GM23338 (cell line): Measurements from ENCODE around the gene DESI2. TPM values are rescaled to one million over a fixed set of nuclear protein-coding genes. Genes with fewer than 3 reads are reported as not detected.
A peak's percentile ranks its signal among the peaks of the same experiment; 100 is the strongest.

Experiments used
- ATAC-seq: fragments of 200-7000 bp; cut with Tn5 transposase; 3 replicates; pipeline ENCODE4 v1.9.1; 2020
- DNase-seq: peaks from one replicate; pipeline ENCODE4 v3.0.0-alpha.2; 2015; ENCODE audit warnings: low spot score
- H2AFZ ChIP-seq: fragments of 200-600 bp; sonication (generic); 2 replicates; pipeline ENCODE4 v1.8.0; 2016; ENCODE audit warnings: antibody characterized with exemption, mild to moderate bottlenecking, moderate library complexity
- H3F3A ChIP-seq: fragments of 200-600 bp; sonication (generic); replicated peaks from 2 replicates; pipeline ENCODE4 v1.8.0; 2017; ENCODE audit warnings: antibody characterized with exemption, mixed run types, low read depth
- H3K27ac ChIP-seq: fragments of 200-600 bp; sonication (generic); 2 replicates; pipeline ENCODE4 v1.6.1; 2016; ENCODE audit warnings: low read depth
- H3K27me3 ChIP-seq: fragments of 200-600 bp; sonication (generic); 2 replicates; pipeline ENCODE4 v1.8.0; 2016; ENCODE audit warnings: mild to moderate bottlenecking, mixed run types, moderate library complexity; ENCODE audit not compliant: insufficient read depth
- H3K36me3 ChIP-seq: fragments of 200-600 bp; sonication (generic); 2 replicates; pipeline ENCODE4 v1.8.0; 2016; ENCODE audit warnings: mild to moderate bottlenecking; ENCODE audit not compliant: insufficient read depth
- H3K4me1 ChIP-seq: fragments of 200-600 bp; sonication (generic); 2 replicates; pipeline ENCODE4 v1.8.0; 2016; ENCODE audit warnings: mild to moderate bottlenecking, moderate library complexity; ENCODE audit not compliant: insufficient read depth
- H3K4me2 ChIP-seq: fragments of 200-600 bp; sonication (generic); 2 replicates; pipeline ENCODE4 v1.7.1; 2017; ENCODE audit warnings: mixed run types
- H3K4me3 ChIP-seq: fragments of 200-600 bp; sonication (generic); 2 replicates; pipeline ENCODE4 v1.6.1; 2016; ENCODE audit warnings: mixed run types
- H3K79me2 ChIP-seq: fragments of 200-600 bp; sonication (generic); replicated peaks from 2 replicates; pipeline ENCODE4 v1.8.0; 2017; ENCODE audit warnings: mild to moderate bottlenecking; ENCODE audit not compliant: insufficient read depth
- H3K9me2 ChIP-seq: fragments of 200-600 bp; sonication (generic); 2 replicates; pipeline ENCODE4 v1.8.0; 2017; ENCODE audit not compliant: insufficient read depth
- H4K20me1 ChIP-seq: fragments of 200-600 bp; sonication (generic); replicated peaks from 2 replicates; pipeline ENCODE4 v1.8.0; 2017; ENCODE audit warnings: mild to moderate bottlenecking; ENCODE audit not compliant: insufficient read depth
- H3K27ac Mint-ChIP-seq: 2 replicates; pipeline ENCODE4 v1.8.0; 2020; ENCODE audit warnings: inconsistent platforms, mild to moderate bottlenecking, moderate library complexity, mixed read lengths
- H3K27me3 Mint-ChIP-seq: 3 replicates; pipeline ENCODE4 v1.8.0; 2022; ENCODE audit warnings: low read depth, mild to moderate bottlenecking, moderate library complexity, mixed read lengths, inconsistent platforms; ENCODE audit not compliant: insufficient read depth, poor library complexity
- H3K36me3 Mint-ChIP-seq: 3 replicates; pipeline ENCODE4 v1.8.0; 2021; ENCODE audit warnings: low read depth, mild to moderate bottlenecking, inconsistent platforms, moderate library complexity, mixed read lengths
- H3K4me1 Mint-ChIP-seq: 3 replicates; pipeline ENCODE4 v1.8.0; 2020; ENCODE audit warnings: mild to moderate bottlenecking, inconsistent platforms, mixed read lengths
- H3K4me3 Mint-ChIP-seq: 3 replicates; pipeline ENCODE4 v1.8.0; 2021; ENCODE audit warnings: moderate library complexity, mild to moderate bottlenecking, inconsistent platforms, mixed read lengths
- H3K9me3 Mint-ChIP-seq: 3 replicates; pipeline ENCODE4 v1.8.0; 2020; ENCODE audit warnings: moderate library complexity, mild to moderate bottlenecking, inconsistent platforms, mixed read lengths
- EZH2phosphoT487 ChIP-seq: fragments of 200-600 bp; sonication (generic); IDR thresholded peaks from one replicate; pipeline ENCODE4 v1.8.1; 2018; ENCODE audit warnings: antibody characterized with exemption; ENCODE audit not compliant: unreplicated experiment
- STAT1 ChIP-seq: IDR thresholded peaks from one replicate; pipeline ENCODE4 v1.6.1; 2016; ENCODE audit warnings: antibody characterized with exemption; ENCODE audit not compliant: unreplicated experiment
- ZNF114 ChIP-seq: fragments of 250-450 bp; sonication (Bioruptor Pico); IDR thresholded peaks from 2 replicates; pipeline ENCODE4 v1.5.0; 2020; ENCODE audit warnings: mild to moderate bottlenecking, moderate library complexity
- polyA plus RNA-seq: library from polyadenylated mRNA; unstranded; fragments of >200 nt; fragmentation: Nextera tagmentation; extraction: Ambion mirVana; gene quantifications from 2 replicates; pipeline ENCODE4 v1.2.1, GENCODE V29; 2016
- total RNA-seq: library from RNA; depleted of rRNA; stranded (reverse); fragments of >200 nt; shearing (Covaris generic); gene quantifications from 2 replicates; pipeline ENCODE4 v1.2.3, GENCODE V29; 2014
- TF ChIP-seq, protein P1 (sequence below): IDR thresholded peaks from 2 replicates; pipeline ENCODE4 v1.6.1; 2016; ENCODE audit warnings: antibody characterized with exemption
- TF ChIP-seq, protein P2 (sequence below): fragments of 250-450 bp; sonication (Bioruptor Pico); IDR thresholded peaks from 2 replicates; pipeline ENCODE4 v1.5.0; 2020; ENCODE audit warnings: mild to moderate bottlenecking, moderate library complexity

Gene DESI2
- total and polyA plus RNA-seq, 2 experiments from 2014 or later = 145 TPM

DNA sequence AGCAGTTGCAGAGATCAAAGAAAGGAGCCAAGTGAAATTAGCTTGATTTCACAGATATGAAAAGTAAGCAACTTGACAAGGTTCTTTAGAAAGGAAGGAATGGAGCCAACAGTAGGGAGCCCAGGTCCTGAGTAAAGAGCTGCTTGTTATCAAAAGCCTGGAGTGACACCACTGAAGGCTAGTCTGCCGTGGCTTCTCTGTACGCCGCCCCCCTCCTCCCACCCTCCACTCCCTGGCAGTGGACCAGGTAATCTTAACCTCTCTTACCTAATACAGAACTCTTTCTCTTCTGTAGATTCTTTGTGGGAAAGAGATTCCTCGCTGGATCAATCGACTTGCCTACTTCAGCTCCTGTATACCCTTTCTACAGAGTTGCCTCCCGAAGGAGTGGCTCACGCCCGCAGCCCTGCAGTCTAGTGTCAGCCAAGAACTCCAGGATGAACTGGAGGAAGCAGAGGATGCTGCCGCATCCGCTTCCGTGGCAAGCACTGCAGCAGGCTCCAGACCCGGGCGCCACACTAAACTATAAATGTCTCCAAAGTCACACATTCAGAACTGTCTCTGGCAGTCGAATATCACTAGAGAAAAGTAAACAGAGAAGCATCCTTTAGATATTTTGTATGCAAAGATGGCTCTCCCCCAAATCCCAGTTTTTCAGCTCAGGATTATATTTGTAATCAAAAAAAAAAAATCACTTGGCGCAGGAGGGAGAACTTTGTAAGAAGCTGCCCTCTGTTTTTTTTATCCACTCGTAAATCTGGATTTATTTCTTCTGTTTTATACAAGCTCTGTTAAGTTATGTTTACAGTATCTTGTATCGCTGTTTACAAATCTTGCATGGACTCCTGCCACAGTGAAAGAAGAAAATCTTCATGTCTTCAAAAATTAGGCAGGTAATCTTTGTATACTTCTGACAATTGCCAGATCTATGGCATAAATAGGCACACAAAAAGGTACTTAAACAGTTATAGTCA is 52.6 kb downstream of the DESI2 start:
- ATAC-seq (peak; percentile 29; the same call in 1 of the 3 replicates), DNase-seq (no peak)
- no peak overlapping the region for H3K4me3 ChIP-seq
- H3K79me2 ChIP-seq = no peaks in the 10 kb centered on the region
- H2AFZ ChIP-seq = no peak overlapping the region
- TF ChIP-seq, protein P1, sequence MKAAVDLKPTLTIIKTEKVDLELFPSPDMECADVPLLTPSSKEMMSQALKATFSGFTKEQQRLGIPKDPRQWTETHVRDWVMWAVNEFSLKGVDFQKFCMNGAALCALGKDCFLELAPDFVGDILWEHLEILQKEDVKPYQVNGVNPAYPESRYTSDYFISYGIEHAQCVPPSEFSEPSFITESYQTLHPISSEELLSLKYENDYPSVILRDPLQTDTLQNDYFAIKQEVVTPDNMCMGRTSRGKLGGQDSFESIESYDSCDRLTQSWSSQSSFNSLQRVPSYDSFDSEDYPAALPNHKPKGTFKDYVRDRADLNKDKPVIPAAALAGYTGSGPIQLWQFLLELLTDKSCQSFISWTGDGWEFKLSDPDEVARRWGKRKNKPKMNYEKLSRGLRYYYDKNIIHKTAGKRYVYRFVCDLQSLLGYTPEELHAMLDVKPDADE = no peak
- TF ChIP-seq, protein P2, sequence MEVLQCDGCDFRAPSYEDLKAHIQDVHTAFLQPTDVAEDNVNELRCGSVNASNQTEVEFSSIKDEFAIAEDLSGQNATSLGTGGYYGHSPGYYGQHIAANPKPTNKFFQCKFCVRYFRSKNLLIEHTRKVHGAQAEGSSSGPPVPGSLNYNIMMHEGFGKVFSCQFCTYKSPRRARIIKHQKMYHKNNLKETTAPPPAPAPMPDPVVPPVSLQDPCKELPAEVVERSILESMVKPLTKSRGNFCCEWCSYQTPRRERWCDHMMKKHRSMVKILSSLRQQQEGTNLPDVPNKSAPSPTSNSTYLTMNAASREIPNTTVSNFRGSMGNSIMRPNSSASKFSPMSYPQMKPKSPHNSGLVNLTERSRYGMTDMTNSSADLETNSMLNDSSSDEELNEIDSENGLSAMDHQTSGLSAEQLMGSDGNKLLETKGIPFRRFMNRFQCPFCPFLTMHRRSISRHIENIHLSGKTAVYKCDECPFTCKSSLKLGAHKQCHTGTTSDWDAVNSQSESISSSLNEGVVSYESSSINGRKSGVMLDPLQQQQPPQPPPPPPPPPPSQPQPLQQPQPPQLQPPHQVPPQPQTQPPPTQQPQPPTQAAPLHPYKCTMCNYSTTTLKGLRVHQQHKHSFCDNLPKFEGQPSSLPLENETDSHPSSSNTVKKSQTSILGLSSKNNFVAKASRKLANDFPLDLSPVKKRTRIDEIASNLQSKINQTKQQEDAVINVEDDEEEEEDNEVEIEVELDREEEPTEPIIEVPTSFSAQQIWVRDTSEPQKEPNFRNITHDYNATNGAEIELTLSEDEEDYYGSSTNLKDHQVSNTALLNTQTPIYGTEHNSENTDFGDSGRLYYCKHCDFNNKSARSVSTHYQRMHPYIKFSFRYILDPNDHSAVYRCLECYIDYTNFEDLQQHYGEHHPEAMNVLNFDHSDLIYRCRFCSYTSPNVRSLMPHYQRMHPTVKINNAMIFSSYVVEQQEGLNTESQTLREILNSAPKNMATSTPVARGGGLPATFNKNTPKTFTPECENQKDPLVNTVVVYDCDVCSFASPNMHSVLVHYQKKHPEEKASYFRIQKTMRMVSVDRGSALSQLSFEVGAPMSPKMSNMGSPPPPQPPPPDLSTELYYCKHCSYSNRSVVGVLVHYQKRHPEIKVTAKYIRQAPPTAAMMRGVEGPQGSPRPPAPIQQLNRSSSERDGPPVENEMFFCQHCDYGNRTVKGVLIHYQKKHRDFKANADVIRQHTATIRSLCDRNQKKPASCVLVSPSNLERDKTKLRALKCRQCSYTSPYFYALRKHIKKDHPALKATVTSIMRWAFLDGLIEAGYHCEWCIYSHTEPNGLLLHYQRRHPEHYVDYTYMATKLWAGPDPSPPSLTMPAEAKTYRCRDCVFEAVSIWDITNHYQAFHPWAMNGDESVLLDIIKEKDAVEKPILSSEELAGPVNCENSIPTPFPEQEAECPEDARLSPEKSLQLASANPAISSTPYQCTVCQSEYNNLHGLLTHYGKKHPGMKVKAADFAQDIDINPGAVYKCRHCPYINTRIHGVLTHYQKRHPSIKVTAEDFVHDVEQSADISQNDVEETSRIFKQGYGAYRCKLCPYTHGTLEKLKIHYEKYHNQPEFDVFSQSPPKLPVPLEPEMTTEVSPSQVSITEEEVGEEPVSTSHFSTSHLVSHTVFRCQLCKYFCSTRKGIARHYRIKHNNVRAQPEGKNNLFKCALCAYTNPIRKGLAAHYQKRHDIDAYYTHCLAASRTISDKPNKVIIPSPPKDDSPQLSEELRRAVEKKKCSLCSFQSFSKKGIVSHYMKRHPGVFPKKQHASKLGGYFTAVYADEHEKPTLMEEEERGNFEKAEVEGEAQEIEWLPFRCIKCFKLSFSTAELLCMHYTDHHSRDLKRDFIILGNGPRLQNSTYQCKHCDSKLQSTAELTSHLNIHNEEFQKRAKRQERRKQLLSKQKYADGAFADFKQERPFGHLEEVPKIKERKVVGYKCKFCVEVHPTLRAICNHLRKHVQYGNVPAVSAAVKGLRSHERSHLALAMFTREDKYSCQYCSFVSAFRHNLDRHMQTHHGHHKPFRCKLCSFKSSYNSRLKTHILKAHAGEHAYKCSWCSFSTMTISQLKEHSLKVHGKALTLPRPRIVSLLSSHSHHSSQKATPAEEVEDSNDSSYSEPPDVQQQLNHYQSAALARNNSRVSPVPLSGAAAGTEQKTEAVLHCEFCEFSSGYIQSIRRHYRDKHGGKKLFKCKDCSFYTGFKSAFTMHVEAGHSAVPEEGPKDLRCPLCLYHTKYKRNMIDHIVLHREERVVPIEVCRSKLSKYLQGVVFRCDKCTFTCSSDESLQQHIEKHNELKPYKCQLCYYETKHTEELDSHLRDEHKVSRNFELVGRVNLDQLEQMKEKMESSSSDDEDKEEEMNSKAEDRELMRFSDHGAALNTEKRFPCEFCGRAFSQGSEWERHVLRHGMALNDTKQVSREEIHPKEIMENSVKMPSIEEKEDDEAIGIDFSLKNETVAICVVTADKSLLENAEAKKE (CRISPR knock-in tag) = no peak
- no peak for TF ChIP-seq EZH2phosphoT487
- TF ChIP-seq STAT1 = no peak
- TF ChIP-seq ZNF114 (CRISPR knock-in tag) = no peak
- H3K27ac Mint-ChIP-seq = no peak overlapping the region
- no peaks in the 10 kb centered on the region; the same call in 1 of the 2 replicates for H3K9me2 ChIP-seq
- no peaks in the 10 kb centered on the region for H3K27me3 ChIP-seq
- no peaks in the 10 kb centered on the region; the same call in 1 of the 2 replicates for H3F3A ChIP-seq
- H3K27me3 Mint-ChIP-seq = peaks cover 8% of the 10 kb centered on the region
- no peak overlapping the region for H3K4me3 Mint-ChIP-seq
- H3K36me3 ChIP-seq = peaks cover 16% of the 10 kb centered on the region
- H3K4me1 ChIP-seq = no peaks in the 10 kb centered on the region
- H3K36me3 Mint-ChIP-seq = peaks cover 52% of the 10 kb centered on the region
- no peak overlapping the region for H3K4me2 ChIP-seq
- H3K9me3 Mint-ChIP-seq = no peaks in the 10 kb centered on the region; the same call in 2 of the 3 replicates
- no peaks in the 10 kb centered on the region for H3K4me1 Mint-ChIP-seq
- H4K20me1 ChIP-seq = no peaks in the 10 kb centered on the region; the same call in 1 of the 2 replicates
- H3K27ac ChIP-seq = 0 out of 2 replicates have a peak overlapping the region, but pooled peaks have one; percentile 23
